UCSD-AML1 (cell line): ENCODE results near the gene OSBPL10.

Experiments
- DNase-seq: peaks from one replicate; lab custom pipeline; 2025; ENCODE audit not compliant: unreplicated experiment; lab: John Stamatoyannopoulos, UW

The OSBPL10 gene

DNA sequence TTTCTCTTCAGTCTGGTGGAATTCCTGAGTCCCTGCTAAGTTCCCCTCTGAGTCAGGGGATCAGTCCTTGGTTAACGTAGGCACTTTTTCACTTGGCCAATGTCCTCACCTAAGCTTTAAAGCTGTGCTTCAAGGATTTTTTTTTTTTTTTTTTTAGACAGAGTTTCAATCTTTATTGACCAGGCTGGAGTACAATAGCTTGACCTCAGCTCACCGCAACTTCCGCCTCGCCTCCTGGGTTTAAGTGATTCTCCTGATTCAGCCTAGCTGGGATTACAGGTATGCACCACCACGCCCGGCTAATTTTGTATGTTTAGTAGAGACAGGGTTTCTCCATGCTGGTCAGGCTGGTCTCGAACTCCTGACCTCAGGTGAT is 228.0 kb downstream of the OSBPL10 start:
- no peak for DNase-seq

DNA sequence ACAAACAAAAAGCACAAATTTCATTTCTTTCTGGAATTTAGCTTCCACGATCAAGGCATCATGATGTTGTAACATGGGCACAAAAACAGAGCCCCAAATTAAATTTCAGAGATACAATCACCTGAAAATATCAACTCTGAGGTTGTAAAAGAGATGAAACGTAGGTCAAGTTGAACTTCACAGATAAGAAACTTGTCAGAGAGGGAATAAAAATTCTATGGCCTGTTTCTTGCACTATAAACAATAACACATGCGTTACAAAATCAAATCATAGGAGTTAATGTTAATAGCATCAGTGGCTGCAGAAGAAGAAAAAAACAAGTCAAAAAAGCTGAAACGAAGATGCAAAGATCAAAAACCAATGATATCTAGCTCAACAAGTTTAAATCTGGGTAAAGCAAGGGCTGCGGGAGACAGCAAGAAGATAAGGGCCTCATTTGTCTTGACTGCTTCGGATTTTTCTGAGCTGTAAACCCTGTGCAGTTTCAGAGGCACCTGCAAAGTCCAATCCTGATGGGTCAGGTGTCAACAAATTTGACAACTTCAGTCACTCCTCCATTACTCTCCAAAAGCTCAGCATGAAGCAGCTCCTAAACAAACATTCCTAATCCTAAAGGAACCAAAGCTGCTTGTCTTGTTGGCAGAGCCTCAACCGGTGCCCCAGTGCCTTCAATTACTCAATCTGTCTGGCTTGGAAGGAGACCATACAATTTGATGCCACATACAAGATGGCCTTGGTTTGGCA is 228.6 kb downstream of the OSBPL10 start:
- DNase-seq = no peak

- no peak for DNase-seq
Measured at GRCh38 chr3:31750341-31750740, 230.7 kb downstream of the OSBPL10 start.

GRCh38 chr3:31748933-31749295 is 232.1 kb downstream of the OSBPL10 start:
- no peak for DNase-seq

DNA sequence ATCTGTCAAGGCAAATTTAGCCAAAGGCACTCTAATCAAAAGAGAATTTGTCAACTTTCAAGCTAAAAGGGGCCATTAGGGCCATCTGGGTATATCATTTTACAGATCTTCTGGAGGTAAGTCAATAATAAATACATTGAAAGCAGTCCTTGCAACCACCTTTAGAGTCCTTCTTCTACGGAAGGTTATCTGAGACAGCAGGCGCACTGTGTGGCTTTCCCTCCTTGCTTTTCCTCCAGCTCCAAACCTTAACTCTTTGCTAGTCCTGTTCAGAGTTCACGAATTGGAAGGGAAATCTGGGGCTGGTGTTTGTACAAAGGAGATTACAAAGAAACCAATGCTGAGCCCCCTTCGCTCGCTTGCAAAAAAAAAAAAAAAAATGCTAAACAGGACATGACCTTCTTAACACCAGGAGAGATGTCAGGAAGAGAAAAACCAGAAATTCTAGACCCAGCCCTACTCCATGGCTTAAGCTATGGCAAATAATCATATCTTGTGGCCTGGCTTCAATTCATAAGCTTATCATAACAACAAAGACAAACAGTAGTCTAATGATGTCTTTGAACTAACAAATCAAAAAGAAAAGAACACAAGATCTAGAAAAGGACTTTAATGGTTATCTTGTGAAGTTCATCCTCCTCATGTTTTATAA is 232.7 kb downstream of the OSBPL10 start:
- DNase-seq = no peak

DNA sequence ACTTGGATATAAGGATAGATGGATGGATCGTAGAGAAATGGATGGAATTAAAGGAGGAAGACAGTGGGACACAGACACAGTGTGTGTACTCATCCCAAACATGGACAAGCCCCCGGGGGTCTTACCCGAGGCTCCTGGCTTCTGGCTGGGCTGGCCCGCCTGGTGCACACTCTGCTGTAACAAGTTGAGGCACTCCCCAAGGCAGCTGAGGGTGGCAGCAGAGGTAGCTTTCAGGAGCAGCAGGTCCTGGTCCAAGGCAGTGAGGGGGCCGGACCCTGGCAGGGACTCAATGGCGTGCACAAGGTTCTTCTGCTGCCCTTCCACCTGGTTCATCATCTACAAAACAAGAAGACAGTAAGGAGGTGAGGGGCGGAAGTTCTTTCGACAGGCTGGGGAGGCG is 233.3 kb downstream of the OSBPL10 start:
- no peak for DNase-seq

GRCh38 chr3:31744913-31745312 is 236.1 kb downstream of the OSBPL10 start:
- no peak for DNase-seq

GRCh38 chr3:31743331-31744089 is 237.6 kb downstream of the OSBPL10 start:
- DNase-seq = no peak

- no peak for DNase-seq
Measured at GRCh38 chr3:31740397-31740796, 240.7 kb downstream of the OSBPL10 start.

- no peak for DNase-seq
Measured at GRCh38 chr3:31738412-31738811, 242.7 kb downstream of the OSBPL10 start.

DNA sequence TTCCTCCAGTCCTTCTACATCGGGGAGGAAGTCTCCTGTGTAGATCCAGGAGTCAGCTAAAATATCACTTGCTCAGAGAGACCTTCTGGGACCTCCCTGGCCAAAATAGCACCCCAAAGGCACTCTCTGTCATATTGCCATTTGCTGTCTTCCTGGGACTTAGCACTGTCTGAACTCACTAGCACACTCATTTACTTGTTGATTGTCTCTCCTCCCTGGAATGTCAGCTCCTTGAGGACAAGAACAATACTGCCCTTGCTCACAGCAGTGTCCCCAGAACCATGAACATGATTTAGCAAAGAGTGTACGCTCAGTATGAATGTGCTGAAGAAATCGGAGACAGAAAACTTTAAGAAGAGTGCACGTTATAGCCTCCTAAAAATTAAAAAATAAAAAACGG is 245.4 kb downstream of the OSBPL10 start:
- no peak for DNase-seq

DNA sequence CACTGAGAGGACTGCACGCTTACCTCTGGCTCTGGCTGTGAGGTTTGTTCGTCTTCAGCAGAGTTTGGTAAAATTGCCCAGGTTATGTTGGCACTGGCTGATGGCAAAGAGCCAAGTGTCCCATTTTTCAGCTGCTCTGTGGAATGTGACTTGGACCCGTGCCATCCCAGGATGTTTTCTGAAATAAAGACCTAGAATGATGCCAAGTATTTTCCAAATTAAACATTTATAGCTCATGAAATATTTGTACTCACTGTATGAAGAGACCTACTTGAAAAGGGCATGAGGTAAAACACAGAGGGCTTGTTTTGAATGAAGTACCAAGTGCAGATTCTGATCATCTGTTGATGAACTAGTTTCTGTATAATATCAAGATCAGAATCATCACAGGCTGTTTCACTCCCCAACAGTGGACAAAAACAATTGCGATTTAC is 247.8 kb downstream of the OSBPL10 start:
- no peak for DNase-seq

GRCh38 chr3:31732548-31732947 is 248.5 kb downstream of the OSBPL10 start:
- no peak for DNase-seq

GRCh38 chr3:31729573-31729972 is 251.5 kb downstream of the OSBPL10 start:
- DNase-seq = no peak

DNA sequence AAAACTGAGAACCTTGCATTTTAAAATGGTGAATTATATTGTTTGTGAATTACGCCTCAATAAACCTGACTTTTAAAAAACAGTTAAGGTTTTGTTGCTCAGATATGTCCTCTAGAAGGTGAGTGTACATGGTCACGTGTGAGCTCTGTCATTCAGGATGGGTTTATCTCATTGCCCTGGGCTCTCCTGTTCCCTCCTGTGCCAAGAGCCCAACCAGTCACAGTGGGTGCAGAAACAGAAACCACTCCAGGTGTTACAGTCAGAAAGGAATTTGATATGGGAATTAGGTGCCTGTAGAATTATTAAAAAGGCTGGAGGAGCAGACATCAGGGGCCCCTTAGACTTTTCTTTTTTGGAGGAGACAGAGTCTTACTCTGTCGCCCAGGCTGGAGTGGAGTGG is 252.0 kb downstream of the OSBPL10 start:
- no peak for DNase-seq

DNA sequence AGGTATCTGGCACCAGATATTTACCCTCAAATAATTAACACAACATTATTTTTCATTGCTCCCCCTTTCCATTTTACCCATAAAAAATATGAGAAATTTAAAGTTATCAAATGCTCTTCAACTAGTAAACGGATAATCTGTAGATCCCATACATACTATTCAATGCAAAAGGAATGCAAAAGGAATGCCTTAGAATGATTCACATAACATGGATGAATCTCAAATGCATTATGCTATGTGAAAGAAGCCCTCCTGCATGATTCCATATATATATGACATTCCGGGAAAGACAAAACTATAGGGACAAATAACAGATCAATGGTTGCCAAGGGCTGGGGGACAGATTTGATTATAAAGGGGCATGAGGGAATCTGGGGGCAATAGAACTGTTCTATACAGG is 252.7 kb downstream of the OSBPL10 start:
- DNase-seq = no peak

GRCh38 chr3:31725976-31726375 is 255.1 kb downstream of the OSBPL10 start:
- no peak for DNase-seq

DNA sequence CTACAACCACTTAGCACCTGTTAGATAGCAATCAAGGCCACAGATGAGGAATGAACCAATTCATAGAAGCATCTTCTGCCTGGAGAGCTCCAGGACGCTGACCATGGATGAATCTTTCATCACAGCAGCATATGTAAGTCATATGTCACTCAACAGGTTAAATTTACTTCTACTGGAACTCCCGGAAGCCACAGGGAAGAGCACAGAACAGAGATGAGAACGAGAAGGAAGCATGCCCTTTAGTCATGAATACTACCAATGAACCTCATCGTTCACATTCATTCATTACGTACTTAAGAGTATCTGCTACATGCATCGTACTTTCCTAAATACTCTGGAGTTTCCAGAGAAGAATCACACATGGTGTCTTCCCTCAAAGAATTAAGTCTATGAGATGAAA is 255.5 kb downstream of the OSBPL10 start:
- DNase-seq = no peak

GRCh38 chr3:31724651-31725050 is 256.4 kb downstream of the OSBPL10 start:
- DNase-seq = no peak

GRCh38 chr3:31724116-31724515 is 256.9 kb downstream of the OSBPL10 start:
- no peak for DNase-seq

GRCh38 chr3:31723701-31724100 is 257.4 kb downstream of the OSBPL10 start:
- no peak for DNase-seq

DNA sequence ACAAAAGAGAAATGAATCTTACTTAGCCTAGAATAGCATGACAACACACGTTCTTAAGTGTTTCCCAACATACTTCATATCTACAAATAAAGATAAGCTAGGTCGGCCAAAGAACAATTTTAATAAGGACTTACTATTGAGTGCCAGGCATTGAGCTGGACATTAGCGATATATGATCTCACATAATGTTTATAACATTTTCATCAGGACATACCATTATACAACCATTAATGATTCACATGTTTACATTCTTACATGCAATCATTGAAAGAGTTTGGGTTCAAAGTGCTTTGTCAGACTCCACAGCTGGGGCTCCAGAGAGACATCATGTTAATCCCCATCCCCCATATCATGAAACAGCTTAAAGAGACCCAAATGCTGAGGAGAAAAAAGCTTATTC is 259.4 kb downstream of the OSBPL10 start:
- DNase-seq = no peak
